NB4 (cell line): ENCODE measurements around the gene WIZ.

Source experiments
- DNase-seq: peaks from one replicate; pipeline ENCODE4 v3.0.0; 2010; ENCODE audit warnings: low read depth
- H3K4me3 ChIP-seq: one replicate; pipeline ENCODE4 v1.5.1; 2011; ENCODE audit warnings: mild to moderate bottlenecking, low read depth, low read length, moderate library complexity
- CTCF ChIP-seq: IDR thresholded peaks from one replicate; pipeline ENCODE4 v1.5.1; 2012; ENCODE audit warnings: low read depth, low read length
- MAX ChIP-seq: IDR thresholded peaks from 2 replicates; pipeline ENCODE4 v1.6.1; 2011; ENCODE audit warnings: low read depth, low read length
- MYC ChIP-seq: IDR thresholded peaks from 2 replicates; pipeline ENCODE4 v1.6.1; 2011; ENCODE audit warnings: low read depth, low read length
- POLR2A ChIP-seq: IDR thresholded peaks from 2 replicates; pipeline ENCODE4 v1.6.1; 2011; ENCODE audit warnings: mild to moderate bottlenecking; ENCODE audit not compliant: insufficient read length; ENCODE audit errors: extremely low read depth

Gene WIZ

GRCh38 chr19:15394426-15394825 is 55.3 kb downstream of the WIZ start:
- no peak overlapping the region for H3K4me3 ChIP-seq
- TF ChIP-seq CTCF (no peak), MAX (no peak), MYC (no peak), POLR2A (no peak)
- DNase-seq, result no peak

GRCh38 chr19:15393963-15394362 is 55.8 kb downstream of the WIZ start:
- no peak overlapping the region for H3K4me3 ChIP-seq
- no peak for TF ChIP-seq MYC
- no peak for TF ChIP-seq POLR2A
- no peak for TF ChIP-seq MAX
- no peak for TF ChIP-seq CTCF
- no peak for DNase-seq

- H3K4me3 ChIP-seq, result no peak overlapping the region
- no peak for DNase-seq
- TF ChIP-seq MAX, result no peak
- TF ChIP-seq MYC, result no peak
- TF ChIP-seq CTCF, result no peak
- no peak for TF ChIP-seq POLR2A
These were observed 58.9 kb downstream of the WIZ start for GRCh38 chr19:15390814-15391213.

- TF ChIP-seq MAX (no peak), CTCF (no peak), POLR2A (no peak), MYC (no peak)
- no peak overlapping the region for H3K4me3 ChIP-seq
These were observed 67.9 kb downstream of the WIZ start for GRCh38 chr19:15381864-15382263.

GRCh38 chr19:15381429-15381828 is 68.3 kb downstream of the WIZ start:
- no peak overlapping the region for H3K4me3 ChIP-seq
- DNase-seq, result no peak
- TF ChIP-seq MAX, result no peak
- no peak for TF ChIP-seq POLR2A
- no peak for TF ChIP-seq MYC
- TF ChIP-seq CTCF, result no peak

More at GRCh38 chr19:15381864-15382263, 67.9 kb downstream of the WIZ start:
- no peak for DNase-seq
